Renal cortex interstitium (tissue), 11 donors: ENCODE measurements around the gene MCAT. TPM values are rescaled to one million over a fixed set of nuclear protein-coding genes. Genes with fewer than 3 reads are reported as not detected.
"Not testable (repeated sequence)": the region's sequence is repeated elsewhere in the genome, so short reads cannot be mapped to it uniquely, and the experiment has no call there.

Experiments used
- DNase-seq, 11 donors: peaks; one replicate each; pipeline ENCODE4 v3.0.0-alpha.2; 2013; ENCODE audit warnings: low read depth in 9 of 11, low spot score in 4 of 11; ENCODE audit errors: extremely low read depth in 1 of 11
- polyA plus RNA-seq, 3 donors: library from polyadenylated mRNA; unstranded; fragments of 120-200 nt; gene quantifications; one replicate each; pipeline ENCODE4 v1.2.1, GENCODE V29; 2013; ENCODE audit not compliant: insufficient read length in 3 of 3

The MCAT gene
- polyA plus RNA-seq, 3 donors = 16.6 to 25.0 (median 23.4) TPM

DNA sequence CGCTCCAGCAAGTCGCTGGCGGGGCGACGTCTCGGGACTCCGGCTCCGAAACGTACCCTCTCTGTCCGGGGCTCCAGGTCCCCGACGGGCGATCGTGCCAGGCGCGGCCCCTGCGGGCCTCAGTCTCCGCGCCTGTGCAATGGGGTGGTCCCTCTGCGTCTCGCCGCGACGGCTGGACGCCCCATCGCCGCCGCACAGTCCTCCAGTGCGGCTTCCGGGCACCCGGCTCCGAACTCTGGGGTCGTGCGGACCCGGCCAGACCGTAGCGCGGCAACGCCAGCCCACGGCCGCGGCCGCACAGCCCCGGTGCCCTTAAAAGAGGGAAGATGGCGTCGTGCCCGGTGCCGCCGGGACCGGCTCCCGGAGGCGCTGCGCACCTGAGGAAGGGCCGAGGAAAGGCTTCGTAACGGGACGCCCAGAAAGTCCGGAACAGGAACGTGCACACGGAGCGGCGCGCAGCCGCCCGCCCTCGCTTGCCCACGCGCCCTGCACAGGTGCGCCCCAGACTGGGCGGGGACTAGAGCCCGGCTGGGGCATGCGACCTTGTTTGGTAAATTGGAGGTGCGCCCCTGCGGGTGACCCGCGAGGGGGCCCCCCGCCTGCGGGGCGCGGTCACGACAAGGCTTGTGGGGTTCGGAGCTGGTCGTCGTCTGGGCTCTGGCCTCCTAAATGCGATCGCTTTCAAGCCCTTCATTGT lies 32.1 kb downstream of the MCAT start:
- no peak for DNase-seq

GRCh38 chr22:43110444-43110926 lies 32.7 kb downstream of the MCAT start, which contains the start of gene BIK:
Gene BIK, plus strand, starts transcription at chr22:43110750. Its CDS starts 13,273 bp downstream, at chr22:43124023.
- DNase-seq = no peak

DNA sequence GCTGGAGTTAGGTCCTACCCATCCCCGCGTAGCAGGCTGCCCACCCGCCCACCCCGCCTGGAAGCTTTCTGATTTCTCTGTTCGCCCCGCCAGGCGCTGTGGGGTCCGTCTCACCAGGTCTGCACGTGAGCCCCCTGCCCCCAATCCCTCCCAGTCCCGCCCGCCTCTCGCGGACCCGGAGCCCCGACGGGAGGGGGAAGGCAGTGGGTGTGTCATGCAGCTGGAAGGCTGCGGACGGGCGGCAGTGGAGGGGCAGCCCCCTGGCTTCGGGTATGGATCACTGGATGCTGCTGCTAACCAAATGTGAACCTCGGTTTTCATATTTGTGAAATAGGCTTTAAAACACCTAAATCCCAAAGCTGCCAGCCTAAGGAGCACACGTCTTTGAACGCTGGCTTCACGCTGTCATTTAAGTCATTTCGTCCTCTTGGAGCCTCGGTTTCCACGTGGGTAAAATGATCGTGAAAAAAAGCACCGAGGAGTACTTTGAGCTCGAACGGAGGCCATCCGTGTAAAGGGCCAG lies 33.2 kb downstream of the MCAT start:
- no peak for DNase-seq

- DNase-seq = no peak
These were observed 33.7 kb downstream of the MCAT start for GRCh38 chr22:43109511-43109910.

DNA sequence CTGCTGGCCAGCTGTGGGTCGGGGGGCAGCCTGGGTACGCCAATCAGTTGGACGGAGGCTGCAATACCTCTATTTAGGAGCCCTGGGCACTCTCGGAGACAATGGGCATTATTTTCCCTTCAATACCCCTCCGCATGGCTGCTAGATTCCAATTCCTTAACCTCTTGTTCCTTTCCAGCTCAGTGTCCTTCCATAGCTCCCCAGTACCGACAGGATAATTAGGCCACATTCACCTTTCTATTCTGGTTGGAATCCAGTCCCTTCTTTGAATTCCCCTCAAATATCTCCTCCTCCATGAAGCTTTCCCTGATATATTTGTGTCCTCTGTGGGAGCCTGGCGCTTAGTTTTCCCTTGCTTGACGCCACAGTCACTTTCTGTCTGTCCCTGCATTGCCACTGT lies 36.9 kb downstream of the MCAT start:
- DNase-seq = no peak

DNA sequence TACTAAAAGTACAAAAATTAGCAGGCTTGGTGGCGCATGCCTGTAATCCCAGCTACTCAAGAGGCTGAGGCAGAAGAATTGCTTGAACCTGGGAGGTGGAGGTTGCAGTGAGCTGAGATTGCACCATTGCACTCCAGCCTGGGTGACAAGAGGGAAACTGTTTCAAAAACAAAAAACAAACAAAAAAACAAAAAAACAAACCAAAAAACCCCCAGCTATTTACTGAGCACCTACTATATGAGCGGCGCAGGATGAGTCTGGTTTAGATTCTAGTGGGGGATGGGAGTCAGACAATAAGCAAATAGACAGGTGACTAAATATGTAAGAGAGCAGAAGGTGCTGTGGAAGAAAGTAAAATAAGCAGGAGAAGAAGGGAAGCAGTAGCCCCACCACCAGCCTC lies 38.2 kb downstream of the MCAT start:
- DNase-seq = not testable (repeated sequence)

DNA sequence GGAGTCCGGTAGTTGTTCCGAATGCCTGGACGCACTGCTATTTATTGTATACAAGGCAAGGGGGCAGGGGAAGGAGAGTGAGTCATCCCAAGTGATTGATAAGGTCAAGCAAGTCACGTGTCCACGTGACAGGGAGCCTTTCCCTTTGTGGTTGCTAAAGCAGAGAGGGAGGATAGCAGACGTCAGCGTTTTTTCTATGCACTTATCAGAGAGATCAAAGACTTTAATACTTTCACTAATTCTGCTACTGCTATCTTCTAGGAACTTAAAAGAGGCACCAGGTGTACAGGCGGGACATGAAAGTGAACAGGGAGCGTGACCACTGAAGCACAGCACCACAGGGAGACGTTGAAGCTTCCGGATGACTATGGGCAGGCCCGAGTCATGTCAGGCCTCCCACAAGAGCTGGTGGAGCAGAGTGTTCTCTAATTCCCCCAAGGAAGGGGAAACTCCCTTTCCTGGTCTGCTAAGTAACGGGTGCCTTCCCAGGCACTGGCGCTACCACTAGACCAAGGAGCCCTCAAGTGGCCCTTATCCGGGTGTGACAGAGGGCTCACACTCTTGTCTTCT lies 39.1 kb downstream of the MCAT start:
- DNase-seq = not testable (repeated sequence)

GRCh38 chr22:43101306-43101705 lies 41.9 kb downstream of the MCAT start:
- no peak for DNase-seq

- DNase-seq = no peak
These were observed 43.0 kb downstream of the MCAT start for GRCh38 chr22:43100225-43100624.

GRCh38 chr22:43099095-43099494 lies 44.1 kb downstream of the MCAT start:
- no peak for DNase-seq

GRCh38 chr22:43098356-43098755 lies 44.8 kb downstream of the MCAT start:
- no peak for DNase-seq

- DNase-seq = no peak
These were observed 46.8 kb downstream of the MCAT start for GRCh38 chr22:43096420-43096819.

DNA sequence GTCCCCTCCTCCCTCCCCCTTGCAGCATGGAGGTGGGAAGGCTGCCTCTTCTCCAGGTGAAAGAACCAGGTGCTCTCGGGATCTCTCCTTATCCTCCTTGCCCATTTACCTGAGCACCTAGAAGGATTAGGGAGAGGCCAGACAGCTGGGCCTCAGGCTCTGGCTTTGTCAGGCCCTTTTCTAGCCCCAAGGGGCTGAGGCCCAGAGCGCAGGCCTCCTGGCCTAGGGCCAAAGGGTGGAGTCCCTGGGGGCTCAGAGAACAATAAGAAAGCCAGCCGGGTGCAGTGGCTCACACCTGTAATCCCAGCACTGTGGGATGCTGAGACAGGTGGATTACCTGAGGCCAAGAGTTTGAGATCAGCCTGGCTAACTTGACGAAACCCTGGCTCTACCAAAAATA lies 48.6 kb downstream of the MCAT start:
- no peak for DNase-seq

DNA sequence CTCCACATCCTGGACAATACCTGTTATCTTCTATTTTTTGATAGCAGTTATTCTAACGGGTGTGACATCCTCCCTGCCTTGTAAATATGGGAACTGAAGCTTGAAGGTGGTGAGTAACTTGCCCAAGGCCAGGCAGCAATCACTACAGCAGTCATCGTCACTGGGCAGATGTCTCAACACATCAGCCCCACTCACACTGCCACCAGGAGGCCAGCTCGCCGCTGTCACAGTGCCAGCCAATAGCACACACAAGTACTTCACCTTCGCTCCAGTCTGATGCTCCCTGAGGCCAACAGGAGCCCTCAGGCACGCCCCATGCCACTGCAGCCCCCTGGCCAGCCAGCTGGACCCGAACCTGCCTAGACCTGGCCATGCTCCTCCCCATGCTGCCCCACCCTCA lies 49.1 kb downstream of the MCAT start:
- DNase-seq = no peak

- no peak for DNase-seq
These were observed 51.1 kb downstream of the MCAT start for GRCh38 chr22:43092085-43092484.

- DNase-seq = peak in 4 of 11 donors; percentile 49 to 78 (median 73)
These were observed 52.9 kb downstream of the MCAT start for GRCh38 chr22:43090130-43090789.

DNA sequence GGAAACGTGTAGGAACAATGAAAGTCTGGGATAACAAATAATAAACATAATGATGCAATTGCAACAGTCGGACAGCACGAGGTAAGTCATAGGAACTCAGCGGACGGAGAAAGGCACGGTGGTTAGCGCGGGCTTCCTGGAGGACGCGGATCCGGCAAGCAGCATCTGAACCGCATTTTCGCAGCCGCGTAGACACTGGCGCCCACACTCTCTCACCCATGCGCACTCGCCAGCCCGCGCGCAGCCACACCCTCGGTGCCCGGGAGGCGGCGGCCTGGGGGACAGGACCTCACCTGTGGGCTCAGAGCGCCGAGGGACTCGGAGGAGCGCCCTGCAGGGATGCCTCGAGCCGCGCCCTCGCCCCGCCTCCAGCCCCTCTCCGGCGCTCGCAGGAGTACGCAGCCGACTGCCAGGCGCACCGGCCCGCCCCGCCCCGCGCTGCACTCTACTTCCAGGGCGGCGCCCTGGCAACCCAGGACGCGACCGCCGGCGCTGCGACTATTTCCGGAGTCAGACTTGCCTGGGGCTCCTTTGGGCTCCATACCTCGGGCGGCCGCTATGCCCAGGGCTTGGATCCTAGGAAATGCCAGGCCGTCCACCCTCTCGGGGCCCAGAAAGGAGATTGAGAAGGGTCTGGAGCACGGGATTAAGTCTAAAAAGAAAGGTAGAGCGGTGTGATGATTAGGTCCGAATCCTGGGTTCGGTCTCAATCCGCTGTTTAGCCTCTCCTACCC lies 54.0 kb downstream of the MCAT start, which contains the start of gene TTLL1:
TTLL1 (minus strand) TSS at position 408 of the 734 bp plus-strand sequence. CDS start 13,805 bp downstream, outside the sequence.
- peak in 8 of 11 donors; percentile 60 to 79 (median 72) for DNase-seq

DNA sequence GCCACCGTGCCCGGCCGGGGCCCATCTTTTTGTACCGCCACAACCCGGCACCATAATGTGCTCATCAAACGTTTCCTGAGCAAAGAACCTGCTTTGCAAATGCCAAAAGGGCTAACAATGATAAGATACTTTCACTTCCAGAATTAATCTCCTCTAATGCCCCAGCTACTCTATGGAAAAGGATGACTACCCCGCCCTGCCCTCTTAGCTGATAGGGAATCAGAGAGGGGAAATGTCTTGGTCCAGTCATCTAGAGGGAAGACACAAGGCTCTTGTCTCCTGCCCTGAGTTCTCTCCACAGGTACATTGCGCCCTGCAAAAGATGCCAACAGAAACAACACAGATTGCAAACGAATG lies 54.6 kb downstream of the MCAT start:
- DNase-seq = no peak
